Activated T-cell treated with anti-CD3 and anti-CD28 coated beads, Interleukin-2, amount 50 U/mL, for 24 hours (primary cell): ENCODE data around the gene GRWD1.
"Not testable (repeated sequence)": the region's sequence is repeated elsewhere in the genome, so short reads cannot be mapped to it uniquely, and the experiment has no call there.

ENCODE experiments used
- DNase-seq: peaks from one replicate; pipeline ENCODE4 v3.0.0-alpha.2; 2020
- H3K27ac Mint-ChIP-seq: 2 replicates; pipeline ENCODE4 v1.8.0; 2020; ENCODE audit warnings: mild to moderate bottlenecking, mixed read lengths
- H3K27me3 Mint-ChIP-seq: 2 replicates; pipeline ENCODE4 v1.8.0; 2020; ENCODE audit warnings: mixed read lengths
- H3K36me3 Mint-ChIP-seq: 2 replicates; pipeline ENCODE4 v1.8.0; 2020; ENCODE audit warnings: low read depth, mixed read lengths
- H3K4me1 Mint-ChIP-seq: 2 replicates; pipeline ENCODE4 v1.8.0; 2020; ENCODE audit warnings: low read depth, mixed read lengths
- H3K4me3 Mint-ChIP-seq: 2 replicates; pipeline ENCODE4 v1.8.0; 2020; ENCODE audit warnings: mild to moderate bottlenecking, moderate library complexity, mixed read lengths
- H3K9me3 Mint-ChIP-seq: 2 replicates; pipeline ENCODE4 v1.8.0; 2020; ENCODE audit warnings: mixed read lengths

The GRWD1 gene

DNA sequence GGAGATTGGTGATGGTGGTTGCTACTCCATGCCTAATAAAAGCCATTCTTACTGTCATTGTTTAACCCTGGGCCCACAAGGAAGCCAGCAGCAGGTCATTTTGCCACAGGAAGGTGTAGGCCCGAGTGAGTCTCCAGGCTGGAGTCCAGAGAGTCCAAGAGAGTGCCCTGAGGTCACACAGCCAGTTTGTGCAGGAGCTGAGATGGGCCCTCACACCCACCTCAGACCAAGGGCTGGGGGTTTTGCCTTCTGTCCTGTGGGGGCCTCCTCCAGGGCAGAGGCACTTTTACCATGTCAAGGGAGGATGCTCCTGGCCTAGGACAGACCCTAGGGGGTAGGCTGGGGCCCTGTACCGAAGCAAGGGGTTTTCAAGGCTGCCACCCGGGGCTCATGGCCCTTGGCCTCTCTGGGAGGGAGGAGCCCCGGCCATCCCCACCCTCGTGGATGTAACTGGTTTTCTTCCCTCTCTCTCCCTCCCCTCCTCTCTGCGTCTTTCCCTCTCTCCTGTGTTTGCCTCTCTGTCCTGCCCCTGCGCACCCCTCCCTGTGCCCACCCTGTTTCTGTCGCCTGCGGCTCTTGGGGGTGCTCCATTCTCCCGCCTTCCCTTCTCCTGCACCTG lies 31.4 kb downstream of the GRWD1 start:
- Mint-ChIP-seq H3K4me3 (no peak overlapping the region), H3K36me3 (peaks cover 56% of the 10 kb centered on the region), H3K27me3 (no peaks in the 10 kb centered on the region), H3K4me1 (peaks cover 23% of the 10 kb centered on the region), H3K9me3 (no peaks in the 10 kb centered on the region), H3K27ac (no peak overlapping the region)
- DNase-seq: no peak

DNA sequence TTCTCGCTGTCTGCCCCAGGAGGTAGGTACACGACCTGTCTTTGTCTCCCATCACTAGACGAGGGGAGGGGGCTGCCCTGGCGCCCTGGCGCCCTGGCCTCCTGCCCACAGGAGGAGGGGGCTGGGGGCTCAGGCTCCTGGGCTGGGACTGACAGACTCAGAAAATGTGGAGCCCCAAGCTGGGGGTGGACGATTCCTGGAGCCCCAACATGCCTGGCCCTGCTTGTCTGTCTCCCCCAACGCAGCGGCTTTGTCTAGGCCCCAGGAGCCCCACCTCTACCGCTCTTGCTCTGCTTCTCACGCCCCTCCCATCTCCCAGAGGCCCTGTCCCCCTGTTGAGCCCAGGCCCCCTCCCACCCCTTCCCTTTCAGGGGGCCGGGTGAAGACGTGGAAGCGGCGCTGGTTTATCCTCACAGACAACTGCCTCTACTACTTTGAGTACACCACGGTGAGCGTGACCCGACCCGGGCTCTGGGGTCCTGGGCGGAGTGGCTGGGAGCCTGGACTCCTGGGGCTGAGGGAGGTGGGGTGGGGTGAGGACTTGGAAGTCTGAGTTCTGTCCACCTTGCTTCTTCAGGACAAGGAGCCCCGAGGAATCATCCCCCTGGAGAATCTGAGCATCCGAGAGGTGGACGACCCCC lies 32.0 kb downstream of the GRWD1 start:
- Mint-ChIP-seq H3K36me3 (peaks cover 51% of the 10 kb centered on the region), H3K4me3 (no peak overlapping the region), H3K27ac (no peak overlapping the region)

DNA sequence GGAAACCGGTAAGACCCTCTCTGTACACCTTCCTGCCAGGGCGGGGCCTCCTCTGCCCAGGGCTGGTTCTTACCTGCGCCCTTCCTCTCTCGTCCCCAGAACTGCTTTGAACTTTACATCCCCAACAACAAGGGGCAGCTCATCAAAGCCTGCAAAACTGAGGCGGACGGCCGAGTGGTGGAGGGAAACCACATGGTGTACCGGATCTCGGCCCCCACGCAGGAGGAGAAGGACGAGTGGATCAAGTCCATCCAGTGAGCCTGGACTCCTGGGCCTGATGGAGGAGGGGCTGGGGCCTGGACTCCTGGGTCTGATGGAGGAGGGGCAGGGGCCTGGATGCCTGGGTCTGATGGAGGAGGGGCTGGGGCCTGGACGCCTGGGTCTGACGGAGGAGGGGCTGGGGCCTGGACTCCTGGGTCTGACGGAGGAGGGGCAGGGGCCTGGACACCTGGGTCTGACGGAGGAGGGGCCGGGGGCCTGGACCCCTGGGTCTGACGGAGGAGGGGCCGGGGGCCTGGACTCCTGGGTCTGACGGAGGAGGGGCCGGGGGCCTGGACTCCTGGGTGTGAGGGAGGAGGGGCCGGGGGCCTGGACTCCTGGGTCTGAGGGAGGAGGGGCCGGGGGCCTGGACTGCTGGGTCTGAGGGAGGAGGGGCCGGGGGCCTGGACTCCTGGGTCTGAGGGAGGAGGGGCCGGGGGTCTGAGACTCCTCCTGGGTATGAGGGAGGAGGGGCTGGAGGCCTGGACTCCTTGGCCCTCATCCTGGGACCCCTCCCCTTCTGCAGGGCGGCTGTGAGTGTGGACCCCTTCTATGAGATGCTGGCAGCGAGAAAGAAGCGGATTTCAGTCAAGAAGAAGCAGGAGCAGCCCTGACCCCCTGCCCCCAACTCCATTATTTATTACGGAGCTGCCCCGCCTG lies 32.8 kb downstream of the GRWD1 start:
- no peak for DNase-seq
- Mint-ChIP-seq H3K4me1 (peaks cover 23% of the 10 kb centered on the region), H3K27me3 (no peaks in the 10 kb centered on the region), H3K9me3 (no peaks in the 10 kb centered on the region), H3K4me3 (no peak overlapping the region), H3K36me3 (peaks cover 43% of the 10 kb centered on the region), H3K27ac (no peak overlapping the region)

More for the DNA sequence above, 32.0 kb downstream of the GRWD1 start:
- DNase-seq: no peak
- Mint-ChIP-seq H3K4me1 (peaks cover 23% of the 10 kb centered on the region), H3K27me3 (no peaks in the 10 kb centered on the region), H3K9me3 (no peaks in the 10 kb centered on the region)

DNA sequence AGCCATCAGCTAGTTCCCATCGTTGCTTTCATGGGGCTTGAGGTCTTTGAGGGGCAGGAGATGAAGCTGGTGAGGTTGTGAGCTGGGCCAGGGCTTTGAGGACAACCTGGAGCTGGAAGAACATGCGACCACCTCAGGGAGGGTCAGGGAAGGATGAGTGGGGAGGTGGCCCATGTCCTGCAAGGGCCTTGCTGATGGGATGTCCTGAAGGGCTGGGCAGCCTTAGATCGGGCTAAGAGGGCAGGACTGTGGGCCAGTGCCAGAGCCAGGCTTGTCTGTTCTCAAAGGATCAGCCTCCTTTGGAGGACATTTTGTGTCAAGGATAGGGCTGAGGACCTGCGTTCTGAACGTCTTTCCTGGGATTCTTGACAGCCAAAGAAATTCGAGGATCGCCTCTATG lies 33.9 kb downstream of the GRWD1 start:
- Mint-ChIP-seq H3K4me1 (peaks cover 23% of the 10 kb centered on the region), H3K9me3 (no peaks in the 10 kb centered on the region), H3K27ac (peak overlapping the region; percentile 83), H3K36me3 (peaks cover 33% of the 10 kb centered on the region), H3K27me3 (no peaks in the 10 kb centered on the region), H3K4me3 (peak overlapping the region; percentile 69)
- no peak for DNase-seq

DNA sequence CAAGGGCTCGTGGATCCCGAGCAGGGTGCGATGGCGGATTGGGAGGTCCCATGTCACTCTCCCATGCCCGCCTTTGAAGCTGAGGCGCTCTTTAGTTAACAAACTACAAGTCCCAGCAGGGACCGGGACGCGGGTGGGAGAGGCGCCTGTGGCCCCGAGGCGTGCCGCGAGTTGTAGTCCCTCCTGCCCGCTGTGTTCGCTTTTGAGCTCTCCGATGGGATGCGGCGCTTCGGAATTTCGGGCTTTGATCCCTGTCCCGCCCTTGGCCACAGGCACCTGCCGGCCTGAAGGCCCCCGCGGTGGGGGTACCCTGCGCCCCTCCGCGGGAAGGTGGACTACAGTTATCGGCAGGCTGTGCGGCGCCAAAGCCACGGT lies 34.4 kb downstream of the GRWD1 start:
- peaks cover 23% of the 10 kb centered on the region for H3K4me1 Mint-ChIP-seq
- H3K27me3 Mint-ChIP-seq: no peaks in the 10 kb centered on the region
- peak overlapping the region; percentile 83 for H3K27ac Mint-ChIP-seq
- peaks cover 28% of the 10 kb centered on the region for H3K36me3 Mint-ChIP-seq
- DNase-seq: peak; percentile 66
- H3K9me3 Mint-ChIP-seq: no peaks in the 10 kb centered on the region
- H3K4me3 Mint-ChIP-seq: peak overlapping the region; percentile 69

DNA sequence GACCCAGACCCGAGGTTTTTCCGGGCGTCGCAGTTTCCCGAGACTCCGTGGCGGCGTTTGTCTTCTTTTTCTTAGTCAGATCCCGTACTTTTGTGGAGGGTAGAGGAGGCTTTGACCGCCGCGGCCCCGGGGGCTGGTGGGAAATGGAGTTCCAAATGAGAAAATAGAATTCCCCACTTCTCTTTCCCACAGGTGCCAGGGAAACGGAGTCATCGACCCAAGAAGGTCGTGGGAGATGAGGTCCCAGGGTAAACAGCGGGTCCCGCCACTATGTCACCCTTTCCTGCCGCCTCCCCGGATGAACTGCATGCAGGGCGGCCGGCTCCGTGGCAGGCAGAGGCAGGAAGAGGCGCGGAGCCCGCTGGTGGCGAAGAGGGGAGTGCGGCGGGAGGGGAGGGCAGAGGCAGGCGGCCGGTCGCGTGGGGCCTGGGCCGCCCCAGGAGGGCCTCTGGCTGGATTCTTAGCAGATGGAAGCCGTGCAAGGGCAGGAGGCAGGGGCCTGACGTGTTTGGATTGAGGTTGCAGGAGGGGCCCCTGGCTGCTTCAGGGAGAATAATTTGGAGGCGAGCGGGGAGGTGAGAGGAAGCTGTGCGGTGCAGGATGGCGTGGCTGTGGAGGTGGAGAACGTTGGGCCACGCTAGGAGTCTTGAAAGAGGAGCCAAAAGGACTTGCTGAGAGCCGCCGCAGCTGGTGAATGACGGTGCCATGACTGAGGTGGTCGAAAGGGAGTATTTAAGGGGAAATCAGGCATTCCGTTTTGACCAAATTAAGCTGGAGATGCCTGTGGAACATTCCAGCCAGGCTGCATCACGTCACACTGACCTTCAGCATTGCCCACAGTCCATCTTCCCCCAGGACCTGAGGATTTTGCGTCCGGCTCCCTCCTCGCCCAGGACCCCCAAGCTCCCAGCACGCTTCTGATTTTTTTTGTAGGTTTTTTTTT lies 35.0 kb downstream of the GRWD1 start:
- peak overlapping the region; percentile 83 for H3K27ac Mint-ChIP-seq
- peak; percentile 78 for DNase-seq
- H3K36me3 Mint-ChIP-seq: peaks cover 21% of the 10 kb centered on the region
- H3K4me3 Mint-ChIP-seq: peak overlapping the region; percentile 69
- H3K4me1 Mint-ChIP-seq: peaks cover 23% of the 10 kb centered on the region
- no peaks in the 10 kb centered on the region for H3K27me3 Mint-ChIP-seq
- no peaks in the 10 kb centered on the region for H3K9me3 Mint-ChIP-seq

DNA sequence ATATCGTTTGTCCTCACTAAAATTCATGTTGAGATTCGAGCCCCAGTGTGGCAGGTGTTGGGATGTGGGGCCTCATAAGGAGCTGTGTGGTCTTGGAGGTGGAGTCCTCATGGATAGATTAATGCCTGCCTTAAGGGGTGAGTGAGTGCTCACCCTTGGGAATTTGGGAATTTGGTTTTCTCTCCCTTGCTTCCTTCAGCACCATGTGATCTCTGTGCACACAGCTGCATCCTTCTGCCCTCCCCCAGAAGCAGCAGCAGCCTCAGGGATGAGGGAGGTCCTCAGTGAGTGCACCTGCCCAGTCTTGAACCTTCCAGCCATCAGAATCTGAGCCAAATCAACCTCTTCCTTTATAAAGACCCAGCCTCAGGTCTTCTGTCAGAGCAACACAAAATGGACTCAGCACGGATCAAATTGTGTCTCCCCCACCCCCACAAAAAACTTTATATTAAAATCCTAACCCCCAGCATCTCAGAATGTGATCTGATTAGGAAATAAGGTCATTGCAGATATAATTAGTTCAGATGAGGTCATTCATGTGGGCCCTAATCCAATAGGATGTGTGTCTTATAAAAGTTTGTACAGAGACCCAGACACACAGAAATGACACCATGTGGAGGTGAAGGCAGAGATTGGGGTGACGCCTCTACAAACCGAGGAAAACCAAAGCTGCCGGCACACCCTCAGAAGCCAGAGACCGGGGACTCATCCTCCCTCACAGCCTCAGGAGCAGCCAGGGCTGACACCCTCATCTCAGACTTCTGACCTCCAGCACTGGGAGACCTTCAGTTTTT lies 36.3 kb downstream of the GRWD1 start:
- H3K36me3 Mint-ChIP-seq: peaks cover 16% of the 10 kb centered on the region
- no peak overlapping the region for H3K4me3 Mint-ChIP-seq
- no peaks in the 10 kb centered on the region for H3K27me3 Mint-ChIP-seq
- peaks cover 23% of the 10 kb centered on the region for H3K4me1 Mint-ChIP-seq
- peak overlapping the region; percentile 47 for H3K27ac Mint-ChIP-seq
- DNase-seq: no peak
- no peaks in the 10 kb centered on the region for H3K9me3 Mint-ChIP-seq

DNA sequence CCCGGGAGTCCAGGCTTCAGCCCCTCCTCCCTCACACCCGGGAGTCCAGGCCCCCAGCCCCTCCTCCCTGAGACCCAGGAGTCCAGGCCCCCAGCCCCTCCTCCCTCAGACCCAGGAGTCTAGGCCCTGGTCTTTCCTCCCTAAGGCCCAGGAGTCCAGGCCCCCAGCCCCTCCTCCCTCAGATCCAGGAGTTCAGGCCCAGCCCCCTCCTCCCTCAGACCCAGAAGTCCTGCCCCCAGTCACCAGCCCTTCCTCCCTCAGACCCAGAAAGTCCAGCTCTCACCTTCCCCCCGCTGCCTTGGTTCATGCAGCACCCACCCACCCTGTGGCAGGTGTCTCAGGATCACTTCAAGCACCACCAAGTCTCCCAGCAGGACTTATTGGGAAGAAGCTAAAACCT lies 37.5 kb downstream of the GRWD1 start:
- DNase-seq: no peak
- H3K27ac Mint-ChIP-seq: no peak overlapping the region
- H3K27me3 Mint-ChIP-seq: no peaks in the 10 kb centered on the region
- no peaks in the 10 kb centered on the region for H3K9me3 Mint-ChIP-seq
- H3K4me1 Mint-ChIP-seq: peaks cover 23% of the 10 kb centered on the region
- peaks cover 11% of the 10 kb centered on the region for H3K36me3 Mint-ChIP-seq
- no peak overlapping the region for H3K4me3 Mint-ChIP-seq

DNA sequence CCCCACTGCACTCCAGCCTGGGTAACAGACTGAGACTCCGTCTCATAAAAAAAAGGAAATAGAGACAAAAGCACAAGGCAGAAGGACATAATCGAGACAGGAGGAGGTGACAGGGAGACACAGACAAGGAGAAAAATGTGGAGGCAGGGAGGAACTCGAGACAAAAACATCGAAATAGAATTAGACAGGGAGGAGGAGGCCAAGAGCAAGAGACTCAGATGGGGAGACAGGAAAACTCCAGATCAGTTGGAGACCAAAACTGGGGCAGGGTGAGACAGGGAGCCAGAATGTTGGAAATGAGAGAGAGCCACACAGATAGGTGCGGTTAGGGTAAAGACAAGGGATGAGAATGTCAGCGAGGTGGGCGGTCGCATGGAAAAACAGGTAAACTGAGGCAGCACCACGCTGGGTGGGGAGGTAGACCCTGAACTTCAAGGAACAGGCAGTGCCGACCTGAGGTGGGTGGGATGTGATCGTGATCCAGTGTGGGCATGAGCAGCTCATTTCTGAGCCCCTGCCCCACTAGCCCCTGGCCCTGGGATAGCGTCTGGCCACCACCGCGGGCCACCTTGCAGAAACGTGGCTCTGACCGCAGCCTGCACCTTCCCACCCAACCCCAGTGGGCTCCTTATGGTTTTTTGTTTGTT lies 38.6 kb downstream of the GRWD1 start:
- Mint-ChIP-seq H3K4me1 (peaks cover 22% of the 10 kb centered on the region), H3K27ac (peak overlapping the region; percentile 4), H3K27me3 (no peaks in the 10 kb centered on the region), H3K9me3 (no peaks in the 10 kb centered on the region), H3K4me3 (no peak overlapping the region), H3K36me3 (peaks cover 4% of the 10 kb centered on the region)
- DNase-seq: no peak

DNA sequence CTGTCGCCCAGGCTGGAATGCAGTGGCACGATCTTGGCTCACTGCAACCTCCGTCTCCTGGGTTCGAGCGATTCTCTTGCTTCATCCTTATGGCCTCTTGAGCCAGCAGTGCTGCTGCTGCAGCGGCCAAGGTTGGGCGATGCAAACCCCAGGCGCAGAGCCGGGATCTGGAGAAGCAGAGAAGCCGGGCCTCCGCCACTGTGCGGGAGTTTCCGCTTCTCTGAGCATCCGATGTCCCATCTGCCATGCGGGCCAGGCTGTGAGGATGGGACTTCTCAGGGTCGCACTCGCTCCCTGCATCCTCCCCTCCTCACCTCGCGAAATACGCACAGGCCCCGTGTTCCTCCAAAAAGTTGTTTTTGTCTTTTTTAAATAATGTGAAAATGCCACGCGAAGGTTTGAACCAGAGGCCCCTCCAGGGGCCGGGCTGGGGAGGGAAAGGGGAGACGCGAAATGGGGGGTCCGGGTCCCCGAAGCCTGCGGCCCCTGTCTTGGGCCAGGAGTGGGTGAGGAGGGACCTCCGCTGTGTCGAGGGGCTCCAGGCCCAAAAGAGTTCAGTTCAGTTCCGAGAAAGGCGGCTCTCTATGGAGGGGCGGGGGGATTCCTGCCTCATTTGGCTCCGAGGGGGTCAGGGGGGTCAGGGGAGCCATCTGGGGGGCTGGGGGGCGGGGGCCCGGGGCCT lies 39.3 kb downstream of the GRWD1 start:
- no peaks in the 10 kb centered on the region for H3K36me3 Mint-ChIP-seq
- peaks cover 3% of the 10 kb centered on the region for H3K27me3 Mint-ChIP-seq
- DNase-seq: no peak
- H3K4me1 Mint-ChIP-seq: peaks cover 22% of the 10 kb centered on the region
- H3K4me3 Mint-ChIP-seq: no peak overlapping the region
- H3K27ac Mint-ChIP-seq: no peak overlapping the region
- H3K9me3 Mint-ChIP-seq: no peaks in the 10 kb centered on the region

DNA sequence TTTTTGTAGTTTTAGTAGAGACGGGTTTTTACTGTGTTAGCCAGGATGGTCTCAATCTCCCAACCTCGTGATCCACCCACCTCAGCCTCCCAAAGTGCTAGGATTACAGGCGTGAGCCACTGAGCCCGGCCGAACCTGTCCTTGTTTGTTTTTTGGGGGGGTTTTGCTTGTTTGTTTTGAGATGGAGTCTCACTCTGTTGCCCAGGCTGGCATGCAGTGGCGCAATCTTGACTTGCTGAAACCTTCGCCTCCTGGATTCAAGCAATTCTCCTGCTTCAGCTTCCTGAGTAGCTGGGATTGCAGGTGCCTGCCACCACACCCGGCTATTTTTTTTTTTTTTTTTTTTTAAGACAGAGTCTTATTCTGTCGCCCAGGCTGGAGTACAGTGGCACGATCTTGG lies 40.9 kb downstream of the GRWD1 start:
- not testable (repeated sequence) for H3K27ac Mint-ChIP-seq, H3K36me3 Mint-ChIP-seq, H3K9me3 Mint-ChIP-seq, H3K4me3 Mint-ChIP-seq, DNase-seq
- H3K4me1 Mint-ChIP-seq: peaks cover 19% of the 10 kb centered on the region
- peaks cover 15% of the 10 kb centered on the region for H3K27me3 Mint-ChIP-seq

DNA sequence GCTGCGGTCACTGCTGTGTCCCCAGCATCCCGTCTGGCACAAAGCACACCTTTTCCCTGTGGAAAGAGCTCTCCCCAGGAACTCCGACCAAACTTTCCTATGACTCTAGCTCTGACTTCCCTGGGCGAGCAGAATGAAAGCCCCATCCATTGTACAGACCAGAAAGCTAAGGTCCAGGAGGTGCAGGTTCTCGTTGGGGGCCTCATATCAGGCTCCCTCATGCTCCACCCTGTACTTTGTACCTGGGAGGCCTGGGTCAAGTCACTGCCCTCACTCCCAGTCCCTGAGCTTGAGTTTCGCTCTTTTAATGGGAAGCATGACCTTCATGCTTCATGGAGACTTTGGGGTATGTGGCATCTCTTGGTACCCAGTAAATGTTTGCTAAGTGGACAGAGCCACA lies 41.8 kb downstream of the GRWD1 start:
- DNase-seq: no peak
- Mint-ChIP-seq H3K36me3 (no peaks in the 10 kb centered on the region), H3K27ac (no peak overlapping the region), H3K27me3 (peaks cover 23% of the 10 kb centered on the region), H3K4me1 (peaks cover 23% of the 10 kb centered on the region), H3K4me3 (no peak overlapping the region), H3K9me3 (no peaks in the 10 kb centered on the region)

DNA sequence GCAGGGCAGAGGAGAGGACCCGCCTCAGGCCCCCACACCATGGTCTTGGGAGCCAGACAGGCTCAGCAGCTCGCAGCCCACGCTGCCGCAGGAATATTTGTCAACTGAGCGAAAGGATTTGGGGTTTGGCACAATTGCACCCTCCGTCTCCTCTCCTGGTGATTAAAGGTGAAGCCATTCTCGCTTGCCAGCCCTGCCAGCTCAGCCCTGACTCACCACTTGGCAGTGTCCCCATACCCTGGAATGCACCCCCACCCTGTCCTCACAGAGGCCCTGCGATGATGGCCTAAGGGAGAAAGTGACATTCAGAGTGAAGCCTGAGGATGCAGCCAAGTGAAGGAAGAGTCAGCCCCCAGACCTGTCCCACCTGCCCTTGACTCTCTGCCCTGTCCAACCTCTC lies 42.2 kb downstream of the GRWD1 start:
- no peak overlapping the region for H3K27ac Mint-ChIP-seq
- H3K36me3 Mint-ChIP-seq: no peaks in the 10 kb centered on the region
- H3K9me3 Mint-ChIP-seq: no peaks in the 10 kb centered on the region
- DNase-seq: no peak
- H3K27me3 Mint-ChIP-seq: peaks cover 27% of the 10 kb centered on the region
- H3K4me3 Mint-ChIP-seq: no peak overlapping the region
- peaks cover 27% of the 10 kb centered on the region for H3K4me1 Mint-ChIP-seq
